Hematopoietic multipotent progenitor cell treated with erythropoietin and hydrocortisone succinate and interleukin-3 and kit ligand, for 8 days (in vitro differentiated cells): ENCODE results near the gene NELL1.

Experiments
- DNase-seq: peaks from one replicate; pipeline ENCODE4 v3.0.0-alpha.2; 2015

NELL1 gene

DNA sequence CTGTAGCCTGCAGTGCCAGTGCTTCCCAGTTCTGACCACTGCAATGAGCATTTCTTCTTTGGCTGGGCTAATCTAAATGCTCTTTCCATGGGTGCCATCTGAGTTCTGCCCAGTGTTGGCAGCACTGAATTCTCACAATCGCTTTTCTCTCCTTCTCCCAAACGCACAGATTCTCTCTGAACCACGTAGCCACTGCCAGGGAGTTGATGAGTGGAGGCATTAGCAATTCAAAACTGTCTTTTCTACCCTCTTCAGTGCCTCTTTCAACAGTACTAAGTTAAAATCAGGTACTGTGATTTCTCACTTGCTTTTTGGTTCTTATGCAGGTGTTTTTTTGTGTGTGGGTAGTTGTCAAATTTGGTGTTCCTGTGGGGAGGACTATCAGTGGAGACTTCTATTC is 778.5 kb downstream of the NELL1 start:
- DNase-seq = no peak

DNA sequence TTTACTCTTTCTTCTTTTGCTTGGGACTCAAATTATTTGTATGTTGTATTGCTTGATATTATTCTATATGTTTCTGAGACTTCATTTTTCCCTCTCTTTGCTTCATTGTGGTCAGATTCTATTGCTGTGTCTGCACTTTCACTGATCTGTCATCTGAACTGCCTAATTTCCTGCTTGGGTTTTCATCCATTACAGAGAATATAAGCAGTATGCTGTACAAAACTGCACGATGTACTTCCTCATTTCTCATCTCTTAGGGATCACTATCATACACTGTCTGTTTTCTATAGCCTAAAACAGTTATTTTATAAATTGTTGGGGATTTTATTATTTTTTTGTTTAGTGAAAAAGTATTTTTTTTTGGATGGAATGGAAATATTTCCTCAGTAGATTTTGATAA is 786.8 kb downstream of the NELL1 start:
- peak; percentile 8 for DNase-seq

DNA sequence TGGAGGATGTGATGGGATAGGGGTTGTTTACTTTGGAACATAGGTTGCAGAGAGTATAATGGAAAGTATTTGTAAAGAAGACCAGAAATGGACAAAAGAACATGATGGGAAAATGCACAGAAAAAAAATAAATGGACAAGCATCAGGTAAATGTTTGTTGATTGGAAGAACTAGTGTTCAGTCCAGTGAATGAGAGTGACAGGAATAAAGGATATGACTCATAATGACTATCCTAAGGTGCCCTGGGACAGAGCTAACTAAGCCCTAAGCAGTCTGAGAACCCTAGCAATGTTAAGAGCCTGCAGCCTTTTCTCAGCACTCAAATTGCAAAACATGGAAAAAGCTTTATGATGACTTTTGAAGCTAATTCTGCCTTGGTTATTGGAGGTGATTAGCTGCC is 790.7 kb downstream of the NELL1 start:
- DNase-seq = no peak

GRCh38 chr11:21461701-21462100 is 792.3 kb downstream of the NELL1 start:
- DNase-seq = no peak

GRCh38 chr11:21464601-21465193 is 795.3 kb downstream of the NELL1 start:
- DNase-seq = no peak

DNA sequence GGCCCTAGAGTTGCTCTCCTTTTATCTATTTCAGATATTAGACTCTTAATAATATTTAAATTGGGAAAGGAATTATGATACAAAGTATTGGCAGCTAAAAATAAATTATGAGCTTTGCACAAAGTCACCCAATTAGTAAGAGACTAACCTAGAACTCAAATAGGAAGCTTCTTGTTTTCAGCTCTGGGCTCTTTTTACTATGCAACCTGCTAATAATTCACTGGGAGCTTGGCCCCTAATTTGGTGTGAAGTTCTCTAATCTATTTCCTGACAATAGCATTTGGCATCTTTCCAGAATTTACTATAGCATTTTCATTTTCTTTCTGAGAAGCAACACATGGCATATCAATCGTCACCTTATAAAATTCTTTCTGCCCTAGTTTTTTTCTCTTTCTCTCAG is 795.8 kb downstream of the NELL1 start:
- DNase-seq = no peak

GRCh38 chr11:21465920-21466319 is 796.5 kb downstream of the NELL1 start:
- no peak for DNase-seq

DNA sequence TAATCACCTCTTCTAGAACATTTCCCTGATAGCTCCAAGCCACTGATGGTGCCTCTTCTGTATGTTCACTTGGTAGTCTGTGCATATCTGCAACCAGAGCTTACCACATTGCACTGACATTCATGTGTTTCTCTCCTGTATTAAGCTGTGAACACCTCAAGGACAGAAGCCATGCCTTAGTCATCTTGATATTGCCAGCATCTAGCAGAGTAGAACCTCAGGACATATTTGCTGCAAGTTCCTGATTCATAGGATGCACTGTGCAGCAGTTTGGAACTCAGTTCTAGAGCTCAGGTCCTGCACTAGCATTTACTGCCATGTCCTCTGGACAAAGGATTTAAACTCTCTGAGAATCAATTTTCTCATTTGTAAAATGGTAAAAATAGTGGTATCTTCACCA is 801.1 kb downstream of the NELL1 start:
- no peak for DNase-seq

DNA sequence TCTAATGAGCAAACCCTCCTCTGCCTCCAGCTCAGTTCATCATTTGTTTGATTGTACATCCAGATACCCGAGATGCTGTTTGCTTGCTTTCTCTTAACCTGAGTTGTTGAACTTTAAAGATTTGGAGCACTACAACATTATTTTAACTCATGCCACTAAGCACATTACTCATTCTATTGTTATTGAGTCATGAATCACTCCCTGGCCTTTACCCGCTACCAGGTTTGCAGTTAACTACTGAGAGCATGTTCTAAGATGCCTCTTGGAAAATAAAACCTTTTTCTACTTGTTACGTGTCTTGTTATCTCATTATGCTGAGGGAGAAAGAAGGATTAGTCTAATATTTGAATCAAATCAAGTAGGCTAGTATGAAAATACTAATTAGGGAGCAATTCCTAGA is 802.9 kb downstream of the NELL1 start:
- no peak for DNase-seq

- DNase-seq = no peak
Measured at GRCh38 chr11:21474529-21474928, 805.1 kb downstream of the NELL1 start.

DNA sequence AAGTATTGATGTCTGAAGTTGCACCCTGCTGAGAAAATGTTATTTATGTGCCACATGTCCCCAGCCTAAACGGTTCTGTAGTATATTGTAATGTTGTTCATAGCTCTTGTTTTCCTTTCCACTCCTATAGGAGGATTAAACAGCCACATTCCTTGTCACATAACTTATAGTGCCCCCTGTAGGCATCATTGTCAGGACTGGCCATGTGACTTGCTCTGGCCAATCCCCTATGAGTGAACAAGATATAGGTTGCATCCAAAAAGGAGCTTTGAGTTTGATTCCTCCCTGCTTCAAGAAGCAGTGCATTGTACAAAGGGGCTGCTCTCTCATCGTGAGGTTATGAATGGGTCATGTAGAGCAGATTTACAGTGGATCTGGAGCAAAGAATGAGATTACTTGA is 805.9 kb downstream of the NELL1 start:
- no peak for DNase-seq

GRCh38 chr11:21476588-21476987 is 807.2 kb downstream of the NELL1 start:
- DNase-seq = no peak

DNA sequence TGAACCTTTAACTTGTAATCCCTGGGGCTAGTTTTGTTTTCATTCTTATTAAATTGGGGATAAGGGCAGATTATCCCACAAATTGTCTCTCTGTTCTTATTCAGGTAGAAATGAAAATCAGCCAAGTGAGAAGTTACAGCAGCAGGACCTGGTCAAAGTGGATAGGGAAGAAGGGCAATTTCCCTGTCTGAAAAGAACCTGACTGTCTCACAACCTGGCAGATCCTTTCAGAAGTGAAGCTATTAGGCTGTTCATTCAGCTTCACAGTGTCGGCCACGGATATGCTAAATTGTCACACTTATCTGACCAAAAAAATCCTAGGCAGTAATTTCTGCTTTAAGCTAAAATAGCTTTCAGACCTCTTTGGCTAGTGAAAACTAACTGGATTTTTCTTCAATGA is 810.9 kb downstream of the NELL1 start:
- DNase-seq = no peak

- no peak for DNase-seq
Measured at GRCh38 chr11:21481255-21481654, 811.9 kb downstream of the NELL1 start.

DNA sequence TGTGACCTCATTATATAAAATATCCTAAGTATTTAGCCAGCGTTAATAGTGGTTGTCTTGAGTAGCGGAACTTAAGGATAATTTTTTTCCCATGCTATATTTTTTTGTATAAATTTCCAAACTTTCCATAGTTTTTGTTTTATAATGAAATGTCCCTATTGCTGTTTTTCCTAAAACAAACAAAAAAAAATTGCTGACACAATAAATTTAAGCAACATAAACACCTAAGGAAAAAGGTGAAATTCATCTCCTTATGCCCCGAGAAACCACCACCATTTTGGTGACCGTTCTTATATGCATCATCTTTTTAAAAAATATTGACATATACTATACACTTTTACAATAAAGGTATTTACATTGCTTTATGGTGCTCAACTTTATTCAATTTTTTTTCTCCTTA is 814.7 kb downstream of the NELL1 start:
- no peak for DNase-seq

- DNase-seq = no peak
Measured at GRCh38 chr11:21485006-21485405, 815.6 kb downstream of the NELL1 start.

GRCh38 chr11:21485426-21485825 is 816.0 kb downstream of the NELL1 start:
- DNase-seq = no peak

DNA sequence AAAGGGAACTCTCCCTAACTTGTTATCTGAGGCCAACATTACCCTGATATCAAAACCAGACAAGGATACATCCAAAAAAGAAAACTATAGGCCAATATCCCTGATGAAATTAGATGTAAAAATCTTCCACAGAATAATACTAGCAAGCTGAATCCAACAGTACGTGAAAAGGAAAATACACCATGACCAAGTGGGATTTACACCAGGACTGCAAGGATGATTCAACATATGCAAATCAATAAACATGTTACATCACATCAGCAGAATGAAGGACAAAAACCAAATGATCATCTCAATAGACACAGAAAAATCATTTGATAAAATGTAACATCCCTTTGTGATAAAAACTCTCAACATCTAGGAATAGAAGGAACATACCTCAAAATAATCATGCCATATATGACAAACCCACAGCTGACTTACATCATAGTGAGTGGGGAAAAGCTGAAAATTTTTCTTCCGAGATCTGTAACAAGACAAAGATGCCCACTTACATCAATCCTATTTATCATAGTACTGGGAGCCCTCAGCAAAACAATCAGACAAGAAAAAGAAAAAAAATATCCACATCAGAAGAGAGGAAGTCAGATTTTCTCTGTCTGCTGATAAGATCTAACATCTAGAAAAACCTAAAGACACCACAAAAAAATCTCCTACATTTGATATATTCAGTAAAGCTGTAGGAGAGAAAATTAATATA is 820.2 kb downstream of the NELL1 start:
- no peak for DNase-seq

DNA sequence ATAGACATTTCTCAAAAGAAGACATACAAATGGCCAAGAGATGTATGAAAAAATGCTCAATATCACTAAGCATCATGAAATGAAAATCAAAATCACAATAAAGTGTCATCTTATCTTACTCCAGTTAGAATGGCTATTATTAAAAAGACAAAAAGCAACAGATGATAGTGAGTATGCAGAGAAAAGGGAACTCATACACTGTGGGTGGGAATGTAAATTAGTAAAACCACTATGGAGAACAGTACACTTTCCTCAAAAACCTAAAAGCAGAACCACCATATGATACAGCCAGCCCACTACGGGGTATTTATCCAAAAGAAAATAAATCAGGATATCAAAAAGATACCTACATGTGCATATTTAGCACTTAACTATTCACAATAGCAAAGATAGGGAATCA is 823.5 kb downstream of the NELL1 start:
- DNase-seq = no peak

DNA sequence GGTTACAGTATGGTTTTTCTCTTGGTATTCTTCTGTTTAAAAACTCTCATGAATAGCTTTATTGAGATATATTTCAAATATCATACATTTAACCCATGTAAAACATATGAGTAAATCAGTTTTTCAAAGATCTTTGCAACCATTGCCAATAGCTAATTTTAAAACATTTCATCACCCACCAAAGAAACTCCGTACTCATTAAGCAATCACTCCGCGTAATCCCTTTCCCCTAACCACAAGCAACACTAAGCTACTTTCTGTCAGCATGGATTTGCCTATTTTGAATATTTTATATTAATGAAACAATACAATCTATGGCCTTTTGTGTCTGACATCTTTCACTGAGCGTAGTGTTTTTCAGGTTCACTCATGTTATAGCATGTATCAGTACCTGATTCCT is 825.6 kb downstream of the NELL1 start:
- no peak for DNase-seq

DNA sequence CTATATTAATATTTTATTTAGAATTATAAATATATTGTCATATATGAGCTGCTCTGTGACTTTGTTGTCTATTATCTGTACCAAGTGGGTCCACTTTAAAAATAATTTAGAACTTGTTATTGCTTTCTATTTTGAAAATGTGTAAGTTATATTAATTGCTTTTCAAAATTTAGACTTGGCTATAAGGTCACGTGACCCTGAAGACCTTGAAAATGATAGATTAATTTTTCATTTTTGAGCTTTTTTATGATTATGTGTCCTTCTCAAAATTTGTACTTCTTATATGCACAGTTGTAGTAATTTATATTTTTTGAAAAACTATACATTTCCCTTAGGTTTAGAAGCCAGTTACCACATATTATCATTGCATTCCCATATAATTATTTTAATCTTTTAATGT is 826.5 kb downstream of the NELL1 start:
- no peak for DNase-seq

- DNase-seq = no peak
Measured at GRCh38 chr11:21501245-21501644, 831.9 kb downstream of the NELL1 start.

GRCh38 chr11:21505070-21505469 is 835.7 kb downstream of the NELL1 start:
- DNase-seq = no peak

- peak; percentile 75 for DNase-seq
Measured at GRCh38 chr11:21511835-21512440, 842.6 kb downstream of the NELL1 start.

GRCh38 chr11:21514316-21514715 is 844.9 kb downstream of the NELL1 start:
- DNase-seq = no peak
